Stimulated activated naive CD4-positive, alpha-beta T cell treated with Interleukin-2 at 50 U/mL for 16 hours (primary cell): ENCODE measurements around the gene ZNF548.
"Not testable (repeated sequence)": the region's sequence is repeated elsewhere in the genome, so short reads cannot be mapped to it uniquely, and the experiment has no call there.

Source experiments
- DNase-seq: peaks from one replicate; lab custom pipeline; 2025; lab: John Stamatoyannopoulos, UW

ZNF548 gene

DNA sequence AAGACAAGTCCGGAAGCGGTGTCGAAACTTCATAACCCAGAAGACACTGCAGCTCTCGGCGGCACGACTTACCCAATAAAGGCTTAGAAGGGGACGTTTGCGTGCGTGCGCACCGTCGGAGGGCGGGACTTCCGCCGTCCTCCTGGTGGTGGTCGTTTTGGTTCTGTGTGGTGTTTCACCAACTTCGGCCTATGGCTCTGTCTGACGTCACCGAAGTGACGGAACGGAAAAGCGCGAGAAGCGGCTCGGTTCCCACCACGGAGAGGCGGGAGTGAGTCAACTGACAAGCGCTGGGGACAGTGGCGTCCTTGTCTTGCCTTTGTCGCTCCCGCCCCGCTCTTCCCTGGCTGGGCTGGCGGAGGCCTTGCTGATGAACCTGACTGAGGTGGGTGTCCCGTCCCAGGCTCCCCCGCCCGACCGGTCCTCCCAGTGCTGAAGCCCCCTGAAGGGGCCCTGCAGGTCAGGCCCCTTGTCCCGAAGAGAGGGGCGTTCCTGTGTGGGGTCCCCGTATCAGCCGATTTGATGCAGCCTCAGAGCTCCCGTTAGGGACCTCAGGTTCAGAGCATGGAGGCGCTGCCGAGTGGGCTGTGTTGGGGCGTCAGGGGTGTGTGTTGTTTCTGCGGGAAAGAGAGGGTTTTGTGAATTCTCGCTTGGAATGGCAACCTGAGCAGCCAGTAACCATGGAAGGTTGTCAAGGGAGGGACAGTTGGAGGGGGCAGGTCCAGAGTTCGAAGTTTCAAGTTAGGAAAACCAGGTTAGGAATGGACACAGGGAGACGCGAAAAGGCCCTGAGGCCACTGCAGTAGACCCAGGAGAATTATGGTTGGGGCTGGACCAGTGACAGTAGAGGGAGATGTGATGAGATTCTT, at the start of gene ZNF548:
Gene ZNF548 (plus strand): TSS at position 125 of the 869 bp plus-strand sequence. CDS start 246 bp downstream, at position 371.
- peak; percentile 96 for DNase-seq

DNA sequence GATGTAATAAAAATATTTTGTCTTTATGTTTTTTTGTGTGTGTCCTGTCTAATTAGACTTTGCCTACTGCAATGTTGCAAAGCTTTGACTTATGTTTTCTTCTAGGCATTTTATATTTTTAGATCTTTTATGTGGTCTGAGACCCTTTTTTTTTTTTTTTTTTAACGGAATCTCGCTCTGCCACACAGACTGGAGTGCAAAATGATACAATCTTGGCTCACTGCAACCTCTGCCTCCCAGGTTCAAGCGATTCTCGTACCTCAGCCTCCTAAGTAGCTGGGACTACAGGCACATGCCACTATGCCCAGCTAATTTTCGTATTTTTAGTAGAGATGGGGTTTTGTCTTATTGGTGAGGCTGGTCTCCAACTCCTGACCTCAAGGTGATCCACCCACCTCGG, 47.1 kb upstream of the ZNF548 start:
- no peak for DNase-seq

DNA sequence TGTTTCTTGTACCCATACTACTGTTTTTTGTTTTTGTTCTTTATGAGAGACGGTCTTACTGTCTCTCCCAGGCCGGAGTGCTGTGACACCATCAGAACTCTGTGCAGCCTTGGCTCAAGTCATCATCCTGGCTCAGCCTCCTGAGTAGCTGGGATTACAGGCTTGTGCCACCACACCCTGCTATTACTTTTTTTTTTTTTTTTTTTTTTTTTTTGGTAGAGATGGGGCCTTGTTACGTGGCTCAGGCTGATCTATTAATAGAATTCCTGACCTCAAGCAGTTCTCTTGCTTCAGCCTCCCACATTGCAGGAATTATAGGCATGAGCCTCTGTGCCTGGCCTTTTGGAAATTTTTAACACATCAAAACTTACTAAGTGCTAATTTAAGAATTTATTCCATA, 41.5 kb upstream of the ZNF548 start:
- DNase-seq: no peak

DNA sequence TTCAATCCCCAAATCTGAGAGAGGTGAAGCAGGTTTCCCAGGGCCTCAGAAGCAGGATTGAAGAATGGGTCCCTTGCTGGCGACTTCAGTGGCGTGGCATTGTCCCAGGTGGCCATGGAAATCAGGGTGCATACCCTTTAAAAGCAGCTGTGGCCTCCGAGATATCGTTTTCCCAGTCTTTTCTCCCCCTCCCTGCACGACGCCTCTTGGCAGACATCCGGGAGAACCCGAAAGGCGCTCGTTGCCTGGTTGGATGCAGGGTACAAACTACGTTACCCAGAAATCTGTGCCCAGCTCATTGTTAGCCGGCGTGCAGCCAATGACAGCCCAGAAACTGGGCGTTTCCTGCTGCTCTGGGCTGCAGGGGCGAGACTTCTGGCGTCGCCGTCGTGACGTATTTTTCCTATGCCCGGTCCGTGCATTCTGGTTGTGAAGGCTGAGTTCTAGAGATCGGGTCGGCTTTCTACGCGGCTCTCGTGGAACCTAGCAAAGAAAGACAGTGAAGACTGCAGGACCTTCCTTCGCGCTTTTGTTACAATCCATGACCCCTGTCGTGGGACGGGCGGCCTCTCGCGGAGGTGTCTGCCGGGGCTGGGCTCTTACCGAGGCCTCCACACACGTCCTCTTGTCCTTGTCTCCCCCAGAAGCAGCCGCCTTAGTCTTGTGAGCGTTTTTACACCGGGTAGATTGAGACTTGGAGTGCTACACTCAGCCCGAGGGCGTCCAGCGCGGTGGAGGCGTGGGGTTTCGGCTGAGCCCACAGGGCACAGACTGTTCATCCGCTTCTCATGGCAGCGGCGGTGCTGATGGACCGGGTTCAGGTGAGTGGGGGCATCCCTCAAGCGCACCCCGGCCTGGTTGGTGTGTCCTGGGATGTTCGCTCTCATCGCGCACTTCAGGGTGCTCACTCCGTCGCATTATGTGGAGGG, 38.5 kb upstream of the ZNF548 start, which contains the start of gene ZNF304:
Gene ZNF304 (plus strand): TSS at position 395 of the 929 bp plus-strand sequence. CDS start 394 bp downstream, at position 789.
- peak; percentile 81 for DNase-seq

DNA sequence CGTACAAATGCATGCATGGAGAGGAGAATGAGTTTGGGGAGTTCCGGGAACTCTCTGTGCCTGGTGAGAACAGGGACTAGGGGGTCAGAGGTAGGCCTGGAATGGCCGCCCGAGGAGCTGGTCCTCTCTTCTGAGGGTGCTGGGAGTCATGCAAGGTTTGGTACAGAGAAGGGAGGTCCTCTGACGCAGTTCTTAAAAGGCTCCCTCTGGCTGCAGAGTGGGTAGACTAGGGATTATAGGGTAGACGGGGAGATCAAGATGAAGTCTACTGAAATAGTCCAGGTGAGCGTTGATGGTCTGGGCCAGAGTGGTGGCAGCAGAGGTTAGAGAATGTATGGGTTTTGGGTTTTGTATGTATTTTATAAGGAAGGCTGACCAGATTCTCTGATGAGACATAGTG, 37.8 kb upstream of the ZNF548 start:
- DNase-seq: no peak

DNA sequence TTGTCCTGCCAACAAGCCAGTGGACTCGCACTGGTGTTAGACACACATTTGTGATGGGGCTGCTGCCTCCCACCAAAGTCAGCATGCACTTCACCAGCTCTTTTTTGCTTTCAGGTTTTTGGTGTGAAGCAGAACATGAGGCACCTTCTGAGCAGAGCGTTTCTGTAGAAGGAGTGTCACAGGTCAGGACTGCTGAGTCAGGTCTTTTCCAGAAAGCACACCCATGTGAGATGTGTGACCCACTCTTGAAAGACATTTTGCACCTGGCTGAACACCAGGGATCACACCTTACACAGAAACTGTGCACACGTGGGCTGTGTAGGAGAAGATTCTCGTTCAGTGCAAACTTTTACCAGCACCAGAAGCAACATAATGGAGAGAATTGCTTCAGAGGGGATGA, 33.7 kb upstream of the ZNF548 start:
- no peak for DNase-seq

DNA sequence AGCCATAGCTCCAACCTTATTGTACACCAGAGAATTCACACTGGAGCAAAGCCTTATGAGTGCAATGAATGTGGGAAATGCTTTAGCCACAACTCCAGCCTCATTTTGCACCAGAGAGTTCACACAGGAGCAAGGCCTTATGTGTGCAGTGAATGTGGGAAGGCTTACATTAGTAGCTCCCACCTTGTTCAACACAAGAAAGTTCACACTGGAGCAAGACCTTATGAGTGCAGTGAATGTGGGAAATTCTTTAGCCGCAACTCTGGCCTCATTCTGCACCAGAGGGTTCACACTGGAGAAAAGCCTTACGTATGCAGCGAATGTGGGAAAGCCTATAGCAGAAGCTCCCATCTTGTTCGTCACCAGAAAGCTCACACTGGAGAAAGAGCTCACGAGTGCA, 32.2 kb upstream of the ZNF548 start:
- no peak for DNase-seq

DNA sequence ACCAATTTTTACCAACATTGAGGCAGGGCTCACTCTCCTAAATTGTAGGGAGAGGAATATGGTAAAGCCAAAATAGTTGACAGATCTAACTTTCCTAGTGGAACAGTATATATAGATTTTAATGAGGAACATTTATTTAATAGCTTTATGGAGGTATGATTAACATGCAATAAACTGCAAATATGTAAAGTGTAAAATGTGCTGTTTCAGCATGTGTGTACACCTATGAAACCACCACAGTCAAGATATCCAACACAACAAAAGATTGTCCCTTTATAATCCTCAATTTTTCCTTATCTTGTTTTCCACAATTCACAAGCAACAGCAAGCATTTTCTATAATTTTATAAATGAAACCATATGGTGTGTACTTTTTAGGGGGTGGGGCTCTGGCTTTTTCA, 30.4 kb upstream of the ZNF548 start:
- DNase-seq: no peak

DNA sequence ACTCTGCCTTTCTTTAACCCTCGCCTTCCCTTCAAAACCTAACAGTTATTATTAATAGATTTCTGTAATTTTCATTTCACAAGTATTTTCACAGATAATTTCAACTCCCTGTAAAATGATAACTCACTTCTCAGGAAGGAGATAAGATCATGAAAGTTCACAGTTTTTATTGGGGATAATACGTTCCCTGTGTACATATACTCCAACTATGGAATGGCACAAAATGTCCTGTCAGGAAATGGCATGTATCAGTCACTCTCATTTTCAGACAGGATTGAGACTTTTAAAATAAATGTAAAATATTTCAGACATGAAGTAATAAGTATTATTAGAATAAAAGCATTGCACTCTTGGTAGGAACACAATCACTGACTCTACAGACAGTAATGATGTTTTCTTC, 27.2 kb upstream of the ZNF548 start:
- no peak for DNase-seq

DNA sequence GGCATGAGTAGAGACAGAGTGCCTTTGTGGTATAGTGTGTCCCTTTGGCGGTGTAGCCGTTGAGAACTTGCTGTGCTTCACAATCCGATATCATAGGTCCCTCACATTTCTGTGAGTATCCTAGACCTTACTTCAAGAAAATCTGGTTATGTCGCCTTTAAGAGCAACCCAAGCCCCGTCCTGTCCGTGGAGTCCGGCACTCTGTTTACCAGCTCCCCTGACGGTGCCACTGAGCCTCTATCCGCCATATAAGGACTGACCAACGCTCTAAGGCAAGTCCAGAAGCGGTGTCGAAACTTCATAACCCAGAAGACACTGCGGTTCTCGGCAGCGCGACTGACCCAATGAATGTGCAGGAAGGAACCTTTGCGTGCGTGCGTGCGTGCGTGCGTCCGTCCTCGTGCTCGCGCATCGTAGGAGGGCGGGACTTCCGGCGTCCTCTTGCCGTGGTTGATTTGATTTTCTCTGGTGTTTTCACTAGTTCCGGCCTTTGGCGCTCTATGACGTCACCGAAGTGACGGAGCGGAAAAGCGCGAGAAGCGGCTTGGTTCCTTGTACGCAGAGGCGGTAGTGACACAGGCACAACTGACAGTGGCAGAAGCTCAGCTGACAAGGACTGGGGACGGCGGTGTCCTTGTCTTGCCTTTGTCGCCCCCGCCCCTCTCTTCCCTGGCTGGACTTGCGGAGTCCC, 26.5 kb upstream of the ZNF548 start, which contains the start of the genes TRAPPC2B and ZNF547:
Gene TRAPPC2B (plus strand): TSS at position 555 of the 691 bp plus-strand sequence. CDS start 1,283 bp downstream, outside the sequence.
Gene ZNF547 (plus strand): TSS at position 555 of the 691 bp plus-strand sequence. CDS start 5,005 bp downstream, outside the sequence.
- peak; percentile 97 for DNase-seq

DNA sequence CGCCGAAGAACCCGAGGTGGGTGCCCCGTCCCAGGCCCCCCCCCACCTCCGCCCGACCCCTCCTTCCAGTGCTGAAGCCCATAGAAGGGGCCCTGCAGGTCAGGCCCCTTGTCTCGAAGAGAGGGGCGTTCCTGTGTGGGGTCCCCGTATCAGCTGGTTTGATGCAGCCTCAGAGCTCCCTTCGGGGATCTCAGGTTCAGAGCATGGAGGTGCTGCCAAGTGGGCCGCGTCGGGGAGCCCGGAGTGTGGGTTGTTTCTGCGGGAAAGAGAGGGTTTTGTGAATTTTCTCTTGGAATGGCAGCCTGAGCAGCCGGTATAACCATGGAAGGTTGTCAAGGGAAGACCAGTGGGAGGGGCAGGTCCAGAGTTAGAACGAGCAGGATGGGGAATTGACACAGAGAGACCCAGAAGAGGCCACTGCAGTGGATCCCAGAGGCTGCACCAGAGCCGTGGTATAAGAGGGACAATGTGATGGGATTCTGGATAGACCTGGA, 25.9 kb upstream of the ZNF548 start:
- DNase-seq: no peak

DNA sequence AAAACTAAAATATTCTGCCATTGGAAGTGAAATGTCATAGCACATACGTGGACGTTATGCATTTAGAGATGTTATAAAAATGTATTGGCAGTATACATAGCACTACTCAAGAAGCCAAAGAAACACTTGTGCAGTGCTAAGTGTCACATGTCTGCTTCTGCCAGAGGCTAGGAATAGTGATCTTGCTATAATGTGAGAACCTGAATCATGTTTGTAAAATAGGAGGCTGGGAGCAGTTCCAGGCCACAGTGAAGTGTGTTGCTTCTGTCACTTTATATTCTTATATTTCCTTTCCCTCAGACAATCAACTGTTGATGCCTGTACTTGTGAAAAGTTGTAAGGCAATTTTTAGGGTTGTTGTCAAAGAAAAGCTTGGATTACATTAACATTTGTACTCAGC, 22.9 kb upstream of the ZNF548 start:
- DNase-seq: no peak

DNA sequence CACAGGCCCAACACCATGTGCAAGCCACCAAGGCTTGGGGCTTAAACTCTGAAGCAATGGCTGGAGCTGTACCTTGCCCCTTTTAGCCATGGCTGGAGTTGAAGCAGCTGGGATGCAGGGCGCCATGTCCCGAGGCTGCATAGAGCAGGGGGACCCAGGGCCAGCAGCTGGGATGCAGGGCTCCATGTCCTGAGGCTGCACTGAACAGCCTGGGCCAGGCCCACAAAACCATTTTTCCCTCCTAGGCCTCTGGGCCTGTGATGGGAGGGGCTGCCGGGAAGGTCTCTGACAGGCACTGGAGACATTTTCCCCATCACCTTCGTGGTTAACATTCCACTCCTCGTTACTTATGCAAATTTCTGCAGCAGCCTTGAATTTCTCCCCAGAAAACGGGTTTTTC, 15.5 kb upstream of the ZNF548 start:
- DNase-seq: no peak

DNA sequence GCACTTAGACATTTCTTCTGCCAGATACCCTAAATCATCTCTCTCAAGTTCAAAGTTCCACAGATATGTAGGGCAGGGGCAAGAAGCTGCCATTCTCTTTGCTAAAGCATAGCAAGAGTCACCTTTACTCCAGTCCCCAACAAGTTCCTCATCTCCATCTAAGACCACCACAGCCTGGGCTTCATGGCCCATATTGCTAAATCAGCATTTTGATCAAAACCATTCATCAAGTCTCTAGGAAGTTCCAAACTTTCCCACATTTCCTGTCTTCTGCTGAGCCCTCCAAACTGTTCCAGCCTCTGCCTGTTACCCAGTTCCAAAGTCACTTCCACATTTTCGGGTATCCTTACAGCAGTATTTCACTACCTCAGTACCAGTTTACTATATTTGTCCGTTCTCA, 15.0 kb upstream of the ZNF548 start:
- not testable (repeated sequence) for DNase-seq

DNA sequence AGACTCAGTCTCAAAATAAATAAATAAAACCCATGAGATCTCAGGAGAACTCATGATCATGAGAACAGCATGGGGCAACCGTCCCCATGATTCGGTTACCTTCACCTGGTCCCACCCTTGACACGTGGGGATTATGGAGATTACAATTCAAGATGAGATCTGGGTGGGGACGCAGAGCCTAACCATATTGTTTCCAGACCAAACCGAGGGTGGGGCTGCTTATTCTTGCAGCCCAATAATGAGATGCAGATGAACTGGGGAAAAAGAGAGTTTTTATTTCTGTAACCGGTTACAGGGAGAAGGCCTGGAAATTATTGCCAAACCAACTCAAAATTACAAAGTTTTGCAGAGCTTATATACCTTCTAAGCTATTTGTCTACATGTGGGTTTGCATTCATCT, 13.5 kb upstream of the ZNF548 start:
- DNase-seq: no peak

DNA sequence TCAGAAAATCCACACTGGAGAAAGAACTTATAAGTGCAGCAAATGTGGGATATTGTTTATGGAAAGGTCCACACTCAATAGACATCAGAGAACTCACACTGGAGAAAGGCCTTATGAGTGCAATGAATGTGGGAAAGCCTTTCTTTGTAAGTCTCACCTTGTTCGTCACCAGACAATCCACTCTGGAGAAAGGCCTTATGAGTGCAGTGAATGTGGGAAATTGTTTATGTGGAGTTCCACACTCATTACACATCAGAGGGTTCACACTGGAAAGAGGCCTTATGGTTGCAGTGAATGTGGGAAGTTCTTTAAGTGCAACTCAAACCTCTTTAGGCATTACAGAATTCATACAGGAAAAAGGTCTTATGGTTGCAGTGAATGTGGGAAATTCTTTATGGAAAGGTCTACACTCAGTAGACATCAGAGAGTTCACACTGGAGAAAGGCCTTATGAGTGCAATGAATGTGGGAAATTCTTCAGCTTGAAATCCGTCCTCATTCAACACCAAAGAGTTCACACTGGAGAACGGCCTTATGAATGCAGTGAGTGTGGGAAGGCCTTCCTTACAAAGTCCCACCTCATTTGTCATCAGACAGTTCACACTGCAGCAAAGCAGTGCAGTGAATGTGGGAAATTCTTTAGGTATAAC, 12.0 kb upstream of the ZNF548 start:
- no peak for DNase-seq

DNA sequence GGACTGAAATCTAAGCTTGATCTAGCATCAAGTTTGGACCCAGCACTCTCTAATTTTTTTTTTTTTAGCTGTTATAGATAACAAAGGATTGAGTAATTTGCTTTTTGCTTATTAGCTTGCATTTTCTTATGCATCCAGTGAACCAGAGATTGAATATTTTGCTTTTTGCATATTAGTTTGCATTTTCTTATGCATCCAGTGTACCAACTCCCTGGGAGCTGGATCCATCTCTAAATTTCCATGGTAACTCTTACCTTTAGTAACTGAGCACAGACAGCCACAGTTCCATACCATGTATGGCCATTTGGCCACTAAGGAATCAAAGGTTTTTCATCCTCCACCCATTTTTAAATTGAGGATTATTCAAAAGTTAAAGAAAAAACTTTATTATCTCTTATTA, 8.7 kb upstream of the ZNF548 start:
- no peak for DNase-seq

DNA sequence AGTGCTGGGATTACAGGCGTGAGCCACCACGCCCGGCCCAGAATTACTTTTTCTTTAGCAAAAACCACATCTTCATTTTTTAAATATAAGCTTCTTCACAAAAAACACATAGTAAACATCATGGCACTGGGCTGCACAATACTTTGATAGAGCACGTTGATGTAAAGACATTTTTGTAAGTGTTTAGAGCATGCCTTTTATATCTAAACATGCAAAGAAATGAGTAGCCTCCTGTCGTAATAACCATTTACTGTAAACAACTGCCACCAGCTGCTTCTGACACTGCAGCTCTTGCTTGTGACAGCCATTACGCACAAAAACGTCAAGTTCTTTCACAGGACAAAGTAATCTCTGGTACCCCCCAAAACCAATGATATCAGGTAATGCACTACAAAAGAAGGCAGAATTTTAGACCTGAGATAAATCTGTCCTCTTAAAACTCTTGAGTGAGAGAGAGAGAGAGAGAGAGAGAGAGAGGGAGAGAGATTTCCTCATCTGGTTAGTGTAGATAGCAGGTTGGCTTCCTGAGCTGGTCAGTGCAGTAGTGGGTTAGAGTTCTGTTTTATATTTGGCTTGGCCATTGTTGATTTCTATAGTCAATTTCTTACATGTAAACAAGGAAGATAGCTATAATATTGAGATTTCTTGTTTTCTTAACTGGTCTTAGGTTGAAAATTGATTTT, 6.7 kb upstream of the ZNF548 start:
- no peak for DNase-seq

DNA sequence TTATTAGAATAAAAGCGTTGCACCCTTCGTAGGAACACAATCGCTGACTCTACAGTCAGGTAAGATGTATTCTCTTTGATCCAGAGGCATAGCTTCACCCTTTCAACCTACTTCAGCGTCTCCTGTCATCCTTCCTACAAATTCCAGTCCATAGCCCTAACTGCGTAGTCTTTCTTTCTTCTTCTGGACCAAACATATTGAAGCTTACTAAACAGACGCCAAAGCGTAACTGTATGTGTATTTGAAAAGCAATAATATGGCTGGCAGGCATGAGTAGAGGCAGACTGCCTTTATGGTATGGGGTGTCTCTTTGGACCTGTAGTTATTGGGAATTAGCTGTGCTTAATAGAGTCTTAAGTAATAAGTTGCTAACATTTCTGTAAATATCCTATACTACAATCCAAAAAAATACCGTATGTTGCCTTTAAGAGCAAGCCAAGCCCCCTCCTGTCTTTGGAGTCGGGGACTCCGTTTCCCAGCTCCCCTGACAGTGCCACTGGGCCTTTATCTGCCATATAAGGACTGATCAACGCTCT, 392 bp upstream of the ZNF548 start:
- no peak for DNase-seq

DNA sequence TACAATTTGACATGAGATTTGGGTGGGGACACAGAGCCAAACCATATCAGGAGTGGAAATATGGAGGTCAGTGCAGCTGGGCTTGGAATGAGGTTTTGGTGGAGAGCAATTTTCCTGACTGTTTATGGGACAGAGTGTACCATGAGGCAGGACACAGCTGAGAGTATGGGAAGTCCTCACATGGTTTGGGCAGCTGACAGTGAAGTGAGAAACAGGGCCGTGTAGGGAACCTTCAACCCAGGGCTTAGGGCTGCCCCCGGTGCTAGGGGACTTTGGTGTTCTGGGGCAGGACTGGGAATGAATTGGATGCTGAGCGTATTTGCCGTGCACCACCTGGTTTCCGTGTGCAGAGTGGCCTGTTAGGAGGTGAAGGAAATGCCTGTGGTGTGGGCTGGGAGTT, 6.1 kb downstream of the ZNF548 start:
- DNase-seq: no peak
